MM.1S (cell line): Measurements from ENCODE around the gene CDKN2C.

ENCODE experiments used
- DNase-seq: peaks from one replicate; pipeline ENCODE4 v3.0.0-alpha.2; 2015
- H2AFZ ChIP-seq: fragments of 300-600 bp; sonication (generic); 2 replicates; pipeline ENCODE4 v1.6.0; 2016; ENCODE audit warnings: antibody characterized with exemption, low read length
- H3F3A ChIP-seq: fragments of 300-600 bp; sonication (generic); 2 replicates; pipeline ENCODE4 v1.6.1; 2016; ENCODE audit warnings: mild to moderate bottlenecking, antibody characterized with exemption, low read length, moderate library complexity, mixed read lengths; ENCODE audit not compliant: insufficient read depth
- H3K27ac ChIP-seq: fragments of 300-600 bp; sonication (generic); 2 replicates; pipeline ENCODE4 v1.5.1; 2016; ENCODE audit warnings: mild to moderate bottlenecking, low read length
- H3K27me3 ChIP-seq: fragments of 300-600 bp; sonication (generic); replicated peaks from 2 replicates; pipeline ENCODE4 v1.6.0; 2016; ENCODE audit warnings: low read length; ENCODE audit not compliant: insufficient read depth
- H3K36me3 ChIP-seq: fragments of 300-600 bp; sonication (generic); replicated peaks from 2 replicates; pipeline ENCODE4 v1.6.1; 2016; ENCODE audit warnings: mild to moderate bottlenecking, low read length, mixed read lengths; ENCODE audit not compliant: insufficient read depth
- H3K4me1 ChIP-seq: fragments of 300-600 bp; sonication (generic); 2 replicates; pipeline ENCODE4 v1.6.1; 2016; ENCODE audit warnings: low read length, mixed read lengths
- H3K4me2 ChIP-seq: fragments of 300-600 bp; sonication (generic); 2 replicates; pipeline ENCODE4 v1.6.0; 2016; ENCODE audit warnings: low read depth, low read length
- H3K4me3 ChIP-seq: fragments of 300-600 bp; sonication (generic); 2 replicates; pipeline ENCODE4 v1.5.1; 2016; ENCODE audit warnings: low read length, mixed read lengths
- H3K79me2 ChIP-seq: fragments of 300-600 bp; sonication (generic); 2 replicates; pipeline ENCODE4 v1.6.1; 2016; ENCODE audit warnings: mixed run types, low read length, mixed read lengths
- H3K9ac ChIP-seq: fragments of 300-600 bp; sonication (generic); 2 replicates; pipeline ENCODE4 v1.6.1; 2016; ENCODE audit warnings: low read length, mixed read lengths
- H3K9me2 ChIP-seq: fragments of 300-600 bp; sonication (generic); replicated peaks from 2 replicates; pipeline ENCODE4 v1.6.1; 2016; ENCODE audit warnings: mild to moderate bottlenecking, low read length, mixed read lengths; ENCODE audit not compliant: insufficient read depth
- H3K9me3 ChIP-seq: fragments of 300-600 bp; sonication (generic); replicated peaks from 2 replicates; pipeline ENCODE4 v1.6.1; 2016; ENCODE audit warnings: mild to moderate bottlenecking, low read length, mixed read lengths; ENCODE audit not compliant: insufficient read depth
- H4K20me1 ChIP-seq: fragments of 300-600 bp; sonication (generic); 2 replicates; pipeline ENCODE4 v1.6.1; 2016; ENCODE audit warnings: mild to moderate bottlenecking, low read length, moderate library complexity, mixed read lengths; ENCODE audit not compliant: insufficient read depth
- EZH2 ChIP-seq: fragments of 300-600 bp; sonication (generic); optimal IDR thresholded peaks from 2 replicates; pipeline ENCODE3; 2017; ENCODE audit warnings: low read depth, mild to moderate bottlenecking, antibody characterized with exemption, low read length, mixed read lengths
- EZH2phosphoT487 ChIP-seq: fragments of 300-600 bp; sonication (generic); IDR thresholded peaks from 2 replicates; pipeline ENCODE4 v1.6.1; 2018; ENCODE audit warnings: antibody characterized with exemption, low read length
- TF ChIP-seq, protein P1 (sequence below): fragments of 300-600 bp; sonication (generic); IDR thresholded peaks from 2 replicates; pipeline ENCODE4 v1.5.1; 2016; ENCODE audit warnings: antibody characterized with exemption, low read length, mixed read lengths

The CDKN2C gene

DNA sequence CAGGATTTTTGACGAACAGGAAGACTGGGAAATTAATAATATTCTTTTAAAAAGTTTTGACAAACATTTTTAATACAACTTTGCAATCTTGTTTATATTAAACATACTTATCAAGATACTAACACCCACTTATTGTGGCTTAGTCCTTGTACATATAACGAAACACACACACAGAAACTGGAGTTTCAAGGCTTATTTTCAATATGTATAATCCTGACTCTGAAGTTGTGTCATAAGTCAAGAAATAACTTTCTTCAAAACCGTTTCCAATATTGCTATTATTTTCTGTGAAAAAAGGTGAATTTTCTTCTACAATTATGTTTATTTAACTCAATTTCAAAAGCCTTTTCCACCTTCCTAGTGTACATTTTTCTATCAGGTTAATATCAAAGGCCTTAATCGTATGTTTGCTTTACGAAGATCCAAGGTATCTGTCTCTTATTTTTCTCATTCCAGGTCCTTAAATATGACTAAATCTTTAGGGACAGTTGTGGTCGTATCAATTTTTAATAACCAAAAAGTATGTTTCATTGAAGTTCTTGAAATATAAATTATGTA lies 1.8 kb downstream of the CDKN2C start:
- H3K79me2 ChIP-seq = no peaks in the 10 kb centered on the region
- no peaks in the 10 kb centered on the region for H4K20me1 ChIP-seq
- H3K27me3 ChIP-seq = no peaks in the 10 kb centered on the region
- H3K4me1 ChIP-seq = no peaks in the 10 kb centered on the region
- no peaks in the 10 kb centered on the region for H3K9me3 ChIP-seq
- H3K27ac ChIP-seq = no peak overlapping the region
- no peaks in the 10 kb centered on the region for H3K9me2 ChIP-seq
- DNase-seq = no peak
- TF ChIP-seq EZH2phosphoT487 = no peak
- TF ChIP-seq, protein P1, sequence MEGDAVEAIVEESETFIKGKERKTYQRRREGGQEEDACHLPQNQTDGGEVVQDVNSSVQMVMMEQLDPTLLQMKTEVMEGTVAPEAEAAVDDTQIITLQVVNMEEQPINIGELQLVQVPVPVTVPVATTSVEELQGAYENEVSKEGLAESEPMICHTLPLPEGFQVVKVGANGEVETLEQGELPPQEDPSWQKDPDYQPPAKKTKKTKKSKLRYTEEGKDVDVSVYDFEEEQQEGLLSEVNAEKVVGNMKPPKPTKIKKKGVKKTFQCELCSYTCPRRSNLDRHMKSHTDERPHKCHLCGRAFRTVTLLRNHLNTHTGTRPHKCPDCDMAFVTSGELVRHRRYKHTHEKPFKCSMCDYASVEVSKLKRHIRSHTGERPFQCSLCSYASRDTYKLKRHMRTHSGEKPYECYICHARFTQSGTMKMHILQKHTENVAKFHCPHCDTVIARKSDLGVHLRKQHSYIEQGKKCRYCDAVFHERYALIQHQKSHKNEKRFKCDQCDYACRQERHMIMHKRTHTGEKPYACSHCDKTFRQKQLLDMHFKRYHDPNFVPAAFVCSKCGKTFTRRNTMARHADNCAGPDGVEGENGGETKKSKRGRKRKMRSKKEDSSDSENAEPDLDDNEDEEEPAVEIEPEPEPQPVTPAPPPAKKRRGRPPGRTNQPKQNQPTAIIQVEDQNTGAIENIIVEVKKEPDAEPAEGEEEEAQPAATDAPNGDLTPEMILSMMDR = no peak
- TF ChIP-seq EZH2 = no peak
- H2AFZ ChIP-seq = no peak overlapping the region
- H3K36me3 ChIP-seq = no peaks in the 10 kb centered on the region
- H3K4me2 ChIP-seq = no peak overlapping the region
- no peak overlapping the region for H3K4me3 ChIP-seq
- H3K9ac ChIP-seq = no peak overlapping the region
- no peaks in the 10 kb centered on the region for H3F3A ChIP-seq

- no peaks in the 10 kb centered on the region for H4K20me1 ChIP-seq
- no peaks in the 10 kb centered on the region for H3F3A ChIP-seq
- H3K36me3 ChIP-seq = no peaks in the 10 kb centered on the region
- H3K27me3 ChIP-seq = no peaks in the 10 kb centered on the region
- H3K9ac ChIP-seq = no peak overlapping the region
- H3K4me1 ChIP-seq = no peaks in the 10 kb centered on the region
- no peak overlapping the region for H3K27ac ChIP-seq
- TF ChIP-seq EZH2 (no peak), EZH2phosphoT487 (no peak)
- TF ChIP-seq, protein P1 = no peak
- no peaks in the 10 kb centered on the region for H3K79me2 ChIP-seq
- no peaks in the 10 kb centered on the region for H3K9me2 ChIP-seq
- H3K9me3 ChIP-seq = no peaks in the 10 kb centered on the region
- no peak overlapping the region for H3K4me2 ChIP-seq
- H2AFZ ChIP-seq = no peak overlapping the region
- DNase-seq = no peak
- no peak overlapping the region for H3K4me3 ChIP-seq
Observed at GRCh38 chr1:50972766-50973165, 2.7 kb downstream of the CDKN2C start.

GRCh38 chr1:50973255-50973654 lies 3.2 kb downstream of the CDKN2C start:
- Histone ChIP-seq H3K9ac (no peak overlapping the region), H3K27ac (no peak overlapping the region), H3K9me3 (no peaks in the 10 kb centered on the region), H4K20me1 (no peaks in the 10 kb centered on the region), H3K79me2 (no peaks in the 10 kb centered on the region), H3K9me2 (no peaks in the 10 kb centered on the region), H3K4me1 (no peaks in the 10 kb centered on the region), H3K4me3 (no peak overlapping the region), H2AFZ (no peak overlapping the region), H3K4me2 (no peak overlapping the region), H3K36me3 (no peaks in the 10 kb centered on the region), H3K27me3 (no peaks in the 10 kb centered on the region), H3F3A (no peaks in the 10 kb centered on the region)
- no peak for DNase-seq
- TF ChIP-seq EZH2phosphoT487 (no peak), EZH2 (no peak)
- TF ChIP-seq, protein P1 = no peak
